ENCODE measurements around the gene TUBA1C. TPM values are rescaled to one million over a fixed set of nuclear protein-coding genes. Genes with fewer than 3 reads are reported as not detected.

The TUBA1C gene
- total RNA-seq = 10 to 100 TPM; 22.7 to 23.5 TPM
- 10 to 100 TPM; 17.5 to 25.4 (median 24.3) TPM for polyA plus RNA-seq
- 20.7 to 395 (median 40.5) reads per million in 6 experiments for total RNA-seq

GRCh38 chr12:49264873-49265792, at the start of gene TUBA1C:
TUBA1C (plus strand) TSS chr12:49265082; CDS start chr12:49265182, 100 bp downstream.
- DNase-seq (peak; percentile 68 to 89 (median 82)), ATAC-seq (peak; percentile 88 to 89)
- Mint-ChIP-seq H3K27me3 (no peaks in the 10 kb centered on the region), H3K27ac (peak within 1 kb of the TSS; percentile 73 to 96 (median 90)), H3K4me1 (peaks cover 5 to 36% (median 20%) of the 10 kb centered on the region in 4 donors), H3K4me3 (peak within 1 kb of the TSS; percentile 82 to 95 (median 92)), H3K36me3 (peaks cover 0 to 15% (median 3%) of the 10 kb centered on the region in 3 donors), H3K9me3 (no peaks in the 10 kb centered on the region)
- POLR2A ChIA-PET = interaction anchor here (0.6 to 1.5 kb wide), 12 partner anchors 10 to 1223 kb away, joined by 3 to 8 read pairs (median 3); partner anchors contain the start of genes MCRS1, TUBA1A and TUBA1B

DNA sequence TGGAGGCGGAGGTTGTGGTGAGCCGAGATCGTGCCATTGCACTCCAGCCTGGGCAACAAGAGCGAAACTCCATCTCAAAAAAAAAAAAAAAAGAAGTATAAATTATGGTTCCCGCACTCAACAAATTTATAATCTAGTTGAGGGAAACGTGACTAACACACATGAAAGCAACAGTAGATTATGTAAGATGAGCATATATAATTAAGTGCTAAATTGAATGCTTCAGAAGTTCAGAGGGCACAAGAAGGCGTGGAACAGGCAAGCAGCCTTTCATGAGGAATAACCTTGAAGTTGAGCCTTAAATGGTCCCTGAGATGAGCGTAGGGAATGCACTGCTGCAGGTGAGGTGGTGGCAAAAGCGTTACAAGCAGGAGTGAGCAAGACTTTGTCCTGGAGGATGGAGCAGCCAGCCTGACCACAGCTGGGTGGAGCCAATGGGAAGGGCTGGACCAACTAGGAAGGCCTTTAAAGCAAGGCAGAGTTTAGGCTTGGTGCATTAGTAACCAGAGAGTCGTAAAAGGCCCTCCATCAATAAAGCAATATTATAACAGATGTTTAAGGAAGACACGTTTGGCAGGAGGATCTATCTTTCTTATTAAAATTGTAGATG, 45.4 kb upstream of the TUBA1C start:
- Mint-ChIP-seq H3K27ac (no peak overlapping the region), H3K36me3 (no peaks in the 10 kb centered on the region), H3K4me3 (no peak overlapping the region), H3K9me3 (no peaks in the 10 kb centered on the region), H3K4me1 (peaks cover 0 to 10% (median 2%) of the 10 kb centered on the region in 4 donors), H3K27me3 (peaks cover 0 to 2% (median 0%) of the 10 kb centered on the region in 5 donors)
- no peak for ATAC-seq
- no peak for DNase-seq
- POLR2A ChIA-PET = no interaction called here

- ATAC-seq (no peak), DNase-seq (no peak)
- no peaks in the 10 kb centered on the region for H3K27me3 Mint-ChIP-seq
- H3K9me3 Mint-ChIP-seq = no peaks in the 10 kb centered on the region
- peak overlapping the region in 1 of 10 donors; percentile 60 for H3K27ac Mint-ChIP-seq
- peak overlapping the region in 1 of 10 donors; percentile 24 for H3K4me3 Mint-ChIP-seq
- peaks cover 0 to 10% (median 3%) of the 10 kb centered on the region in 4 donors for H3K4me1 Mint-ChIP-seq
- POLR2A ChIA-PET = interaction anchor here (0.7 kb wide), 1 partner anchor 17 kb away, joined by 4 read pairs; no protein-coding TSS in a partner anchor
- H3K36me3 Mint-ChIP-seq = no peaks in the 10 kb centered on the region
These were observed 43.9 kb upstream of the TUBA1C start for GRCh38 chr12:49220972-49221371.

- POLR2A ChIA-PET = interaction anchor here (0.6 kb wide), 1 partner anchor 33 kb away, joined by 3 read pairs; no protein-coding TSS in a partner anchor
- Mint-ChIP-seq H3K27me3 (no peaks in the 10 kb centered on the region), H3K27ac (no peak overlapping the region), H3K4me1 (peaks cover 0 to 10% (median 3%) of the 10 kb centered on the region in 4 donors), H3K4me3 (no peak overlapping the region), H3K9me3 (no peaks in the 10 kb centered on the region), H3K36me3 (no peaks in the 10 kb centered on the region)
- ATAC-seq (no peak), DNase-seq (no peak)
These were observed 41.8 kb upstream of the TUBA1C start for GRCh38 chr12:49223122-49223521.

GRCh38 chr12:49223590-49224369, 41.1 kb upstream of the TUBA1C start:
- peaks cover 0 to 10% (median 3%) of the 10 kb centered on the region in 4 donors for H3K4me1 Mint-ChIP-seq
- H3K27me3 Mint-ChIP-seq = no peaks in the 10 kb centered on the region
- H3K4me3 Mint-ChIP-seq = no peak overlapping the region
- ATAC-seq (no peak), DNase-seq (no peak)
- POLR2A ChIA-PET = interaction anchor here (1.0 kb wide), 1 partner anchor 34 kb away, joined by 5 read pairs; no protein-coding TSS in a partner anchor
- H3K27ac Mint-ChIP-seq = peak overlapping the region in 3 of 10 donors; percentile 29 to 74 (median 31)
- no peaks in the 10 kb centered on the region for H3K36me3 Mint-ChIP-seq
- H3K9me3 Mint-ChIP-seq = no peaks in the 10 kb centered on the region

DNA sequence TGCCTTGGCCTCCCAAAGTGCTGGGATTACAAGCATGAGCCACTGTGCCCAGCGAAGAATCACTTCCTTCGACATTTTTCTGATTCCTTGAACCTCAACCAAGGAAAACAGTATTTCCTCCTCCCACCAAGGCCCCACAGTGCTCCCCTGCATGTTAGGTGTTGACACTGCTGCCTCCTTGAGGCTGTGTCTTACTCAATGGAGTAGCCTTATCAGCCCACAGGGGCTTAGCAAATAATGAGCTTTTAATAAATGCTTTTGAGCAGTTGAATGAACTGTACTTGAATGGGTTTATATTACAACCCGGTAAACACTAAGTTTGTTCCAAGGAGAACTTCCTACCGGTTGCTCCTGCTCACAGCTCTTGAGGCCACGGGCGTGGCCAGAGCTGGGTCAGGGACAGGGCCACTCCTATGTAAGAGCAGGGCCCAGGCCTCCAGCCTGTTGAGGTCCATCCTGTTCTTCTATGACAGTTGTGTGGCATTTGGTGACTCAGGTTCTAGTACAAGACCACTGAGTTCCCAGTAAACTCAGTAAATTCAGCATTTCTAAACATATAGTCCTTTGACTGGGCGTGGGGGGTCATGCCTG, 39.2 kb upstream of the TUBA1C start:
- POLR2A ChIA-PET = interaction anchor here (0.8 kb wide), 1 partner anchor 40 kb away, joined by 3 read pairs; no protein-coding TSS in a partner anchor
- Mint-ChIP-seq H3K27me3 (no peaks in the 10 kb centered on the region), H3K36me3 (no peaks in the 10 kb centered on the region)

DNA sequence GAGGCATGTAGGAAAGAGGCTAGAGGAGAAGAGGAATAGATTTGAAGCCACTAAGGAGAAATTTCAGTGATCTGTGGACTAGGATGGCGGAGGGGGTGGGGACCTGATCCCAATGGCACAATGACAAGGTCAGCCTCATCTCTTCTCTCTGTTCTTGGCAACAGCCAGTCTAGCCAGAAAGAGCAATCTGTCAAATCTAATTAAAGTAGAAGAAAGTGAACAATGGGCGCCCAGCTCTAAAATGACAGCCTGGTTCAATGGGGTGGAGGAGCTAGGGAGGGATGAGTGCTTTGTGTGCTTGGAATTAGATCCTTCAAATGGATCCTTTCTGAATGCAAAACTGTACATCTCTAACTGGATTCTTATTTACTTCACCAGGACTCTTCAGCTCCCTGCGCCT, 37.2 kb upstream of the TUBA1C start:
- ATAC-seq (no peak), DNase-seq (no peak)
- Mint-ChIP-seq H3K9me3 (no peaks in the 10 kb centered on the region), H3K27me3 (no peaks in the 10 kb centered on the region), H3K4me1 (peaks cover 0 to 2% (median under 1%) of the 10 kb centered on the region in 4 donors), H3K27ac (no peak overlapping the region), H3K36me3 (no peaks in the 10 kb centered on the region), H3K4me3 (no peak overlapping the region)
- POLR2A ChIA-PET = interaction anchor here (0.6 kb wide), 1 partner anchor 40 kb away, joined by 5 read pairs; no protein-coding TSS in a partner anchor

More for the DNA sequence above, 39.2 kb upstream of the TUBA1C start:
- ATAC-seq (peak in 1 of 2 donors; percentile 47), DNase-seq (no peak)
- Mint-ChIP-seq H3K9me3 (no peaks in the 10 kb centered on the region), H3K4me3 (no peak overlapping the region), H3K27ac (peak overlapping the region in 1 of 10 donors; percentile 70), H3K4me1 (peaks cover 0 to 4% (median 3%) of the 10 kb centered on the region in 4 donors)

DNA sequence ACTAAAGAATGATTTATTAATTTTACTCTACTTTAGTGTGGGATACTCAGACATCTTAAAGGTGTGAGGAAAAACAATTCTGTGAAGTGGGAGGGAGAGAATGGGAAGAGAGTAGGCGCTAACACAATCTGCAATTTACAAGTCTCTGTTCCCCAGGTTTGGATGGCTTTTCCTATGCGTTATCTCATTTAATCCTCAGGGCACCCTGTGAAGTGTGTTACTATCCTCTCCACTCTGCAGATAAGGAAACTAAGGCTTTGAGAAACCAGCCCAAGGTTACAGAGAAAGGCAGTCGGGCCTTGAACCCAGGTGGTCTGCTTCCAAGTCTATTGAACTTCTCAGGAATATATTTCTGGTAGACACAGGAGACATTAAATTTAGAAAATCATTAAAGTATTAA, 36.2 kb upstream of the TUBA1C start:
- DNase-seq (no peak), ATAC-seq (no peak)
- Mint-ChIP-seq H3K4me1 (peaks cover 0 to 4% (median 2%) of the 10 kb centered on the region in 4 donors), H3K4me3 (no peak overlapping the region), H3K27ac (no peak overlapping the region), H3K36me3 (no peaks in the 10 kb centered on the region), H3K9me3 (no peaks in the 10 kb centered on the region), H3K27me3 (no peaks in the 10 kb centered on the region)
- POLR2A ChIA-PET = no interaction called here

DNA sequence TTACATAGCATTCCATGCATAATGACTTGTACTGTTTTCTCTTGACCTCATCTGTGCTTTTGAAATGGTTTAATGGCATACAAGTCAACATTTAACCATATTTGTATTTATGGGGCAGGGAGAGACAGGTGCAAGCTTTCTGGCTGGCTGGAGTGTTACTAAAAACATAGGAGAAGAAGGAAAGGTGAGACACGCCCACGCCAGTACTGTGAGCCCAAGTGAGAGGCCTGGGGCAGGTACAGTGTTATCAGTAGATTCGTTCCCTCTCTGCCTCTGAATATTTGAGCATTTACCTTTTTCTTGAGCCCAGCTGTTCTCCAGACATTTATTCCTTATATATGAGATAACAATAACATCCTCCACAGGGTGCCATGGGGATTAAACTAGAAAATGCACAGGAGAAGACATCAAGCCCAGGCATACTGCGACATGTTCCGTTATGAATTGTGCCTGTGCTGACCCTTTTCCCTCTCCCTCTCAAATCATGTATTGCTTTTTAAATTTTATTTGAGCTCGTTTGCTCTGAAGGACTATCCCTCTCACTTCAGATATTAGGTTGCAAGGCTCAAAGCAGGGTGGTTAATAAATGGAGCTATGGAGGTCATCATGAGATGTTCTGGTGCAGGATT, 34.6 kb upstream of the TUBA1C start:
- DNase-seq (no peak), ATAC-seq (no peak)
- H3K27me3 Mint-ChIP-seq = no peaks in the 10 kb centered on the region
- H3K4me1 Mint-ChIP-seq = peaks cover 0 to 11% (median 4%) of the 10 kb centered on the region in 4 donors
- no peak overlapping the region for H3K4me3 Mint-ChIP-seq
- H3K36me3 Mint-ChIP-seq = no peaks in the 10 kb centered on the region
- POLR2A ChIA-PET = interaction anchor here (0.7 to 1.2 kb wide), 3 partner anchors 42 to 305 kb away, joined by 3 to 5 read pairs (median 4); partner anchors contain the start of gene TUBA1A
- H3K9me3 Mint-ChIP-seq = no peaks in the 10 kb centered on the region
- no peak overlapping the region for H3K27ac Mint-ChIP-seq

- no peak for ATAC-seq
- Mint-ChIP-seq H3K9me3 (no peaks in the 10 kb centered on the region), H3K4me3 (no peak overlapping the region), H3K4me1 (peaks cover 0 to 12% (median 4%) of the 10 kb centered on the region in 4 donors), H3K27me3 (no peaks in the 10 kb centered on the region), H3K27ac (no peak overlapping the region), H3K36me3 (no peaks in the 10 kb centered on the region)
- POLR2A ChIA-PET = interaction anchor here (1.0 to 1.2 kb wide), 2 partner anchors 42 to 166 kb away, joined by 3 to 4 read pairs; partner anchors contain the start of gene TUBA1A
- no peak for DNase-seq
These were observed 34.1 kb upstream of the TUBA1C start for GRCh38 chr12:49230805-49231194.

Measured in naive thymus-derived CD8-positive, alpha-beta T cell (primary cell).